Mucosa of stomach (tissue), 1 donor: Measurements from ENCODE around the gene RIOX2.

Experiments used
- H3K27me3 ChIP-seq: one replicate; pipeline ENCODE4 v1.7.0; 2013; ENCODE audit warnings: mild to moderate bottlenecking, low read length; ENCODE audit not compliant: control insufficient read depth, insufficient read depth
- H3K36me3 ChIP-seq: one replicate; pipeline ENCODE4 v1.7.0; 2013; ENCODE audit warnings: low read length; ENCODE audit not compliant: control insufficient read depth, insufficient read depth
- H3K4me1 ChIP-seq: one replicate; pipeline ENCODE4 v1.7.0; 2013; ENCODE audit warnings: mild to moderate bottlenecking, low read length; ENCODE audit not compliant: control insufficient read depth, insufficient read depth
- H3K4me3 ChIP-seq: one replicate; pipeline ENCODE4 v1.7.0; 2013; ENCODE audit warnings: low read length
- H3K9ac ChIP-seq: one replicate; pipeline ENCODE4 v1.7.0; 2013; ENCODE audit warnings: mild to moderate bottlenecking, low read length, moderate library complexity
- H3K9me3 ChIP-seq: one replicate; pipeline ENCODE4 v1.7.0; 2013; ENCODE audit warnings: mild to moderate bottlenecking, low read length, moderate library complexity; ENCODE audit not compliant: control insufficient read depth
- donor health status: Pancreatic carcinoma.

The RIOX2 gene

GRCh38 chr3:97987306-97987705, 15.1 kb upstream of the RIOX2 start:
- Histone ChIP-seq H3K4me1 (peaks cover 7% of the 10 kb centered on the region), H3K36me3 (no peaks in the 10 kb centered on the region), H3K9me3 (no peaks in the 10 kb centered on the region), H3K4me3 (no peak overlapping the region), H3K9ac (no peak overlapping the region), H3K27me3 (no peaks in the 10 kb centered on the region)

GRCh38 chr3:97983933-97984491, 11.8 kb upstream of the RIOX2 start:
- no peak overlapping the region for H3K9ac ChIP-seq
- H3K4me3 ChIP-seq = no peak overlapping the region
- H3K9me3 ChIP-seq = no peaks in the 10 kb centered on the region
- H3K36me3 ChIP-seq = no peaks in the 10 kb centered on the region
- no peaks in the 10 kb centered on the region for H3K27me3 ChIP-seq
- peaks cover 7% of the 10 kb centered on the region for H3K4me1 ChIP-seq

DNA sequence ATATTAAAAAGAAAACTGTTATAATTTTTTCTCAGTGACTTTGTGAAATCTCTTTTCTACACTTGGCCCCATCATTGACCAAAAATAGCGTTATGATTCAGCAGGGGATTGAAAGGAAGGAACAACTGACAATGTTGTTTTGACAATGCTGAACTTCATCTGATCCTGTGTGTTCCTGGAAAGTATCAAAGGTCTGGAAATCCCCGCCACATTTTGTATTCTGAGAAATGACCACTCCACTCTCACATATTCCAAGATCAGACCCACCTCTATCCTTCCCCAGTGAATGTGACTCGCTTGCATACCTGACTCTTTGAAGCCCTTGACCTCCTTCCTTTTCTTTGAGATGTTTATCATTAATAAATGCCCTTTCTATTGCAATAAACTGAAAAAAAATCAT, 9.7 kb upstream of the RIOX2 start:
- Histone ChIP-seq H3K27me3 (no peaks in the 10 kb centered on the region), H3K36me3 (no peaks in the 10 kb centered on the region), H3K9me3 (no peaks in the 10 kb centered on the region), H3K4me3 (no peak overlapping the region), H3K9ac (no peak overlapping the region), H3K4me1 (peaks cover 7% of the 10 kb centered on the region)

GRCh38 chr3:97979610-97980009, 7.4 kb upstream of the RIOX2 start:
- Histone ChIP-seq H3K9ac (no peak overlapping the region), H3K36me3 (no peaks in the 10 kb centered on the region), H3K4me3 (no peak overlapping the region), H3K9me3 (no peaks in the 10 kb centered on the region), H3K27me3 (no peaks in the 10 kb centered on the region), H3K4me1 (peaks cover 7% of the 10 kb centered on the region)

DNA sequence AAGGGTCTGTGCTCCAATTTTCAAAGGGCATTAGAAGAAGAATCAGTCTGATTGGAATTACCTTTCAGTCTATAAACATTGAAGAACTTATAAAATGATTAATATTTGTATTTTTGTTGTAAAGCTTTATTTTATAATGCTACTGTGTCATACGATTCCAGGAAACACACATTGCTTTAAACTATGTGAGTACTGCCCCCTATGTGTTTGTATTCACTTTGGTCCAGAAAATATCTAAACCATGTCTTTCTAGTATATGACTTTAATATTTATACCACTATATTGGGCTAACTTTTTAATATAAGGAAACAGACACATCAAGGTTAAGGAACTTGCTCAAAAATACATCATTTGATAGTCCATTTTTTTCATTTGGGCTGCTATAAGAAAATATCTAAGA, 3.2 kb upstream of the RIOX2 start:
- no peaks in the 10 kb centered on the region for H3K36me3 ChIP-seq
- H3K27me3 ChIP-seq = no peaks in the 10 kb centered on the region
- H3K9ac ChIP-seq = no peak overlapping the region
- no peak overlapping the region for H3K4me3 ChIP-seq
- peaks cover 4% of the 10 kb centered on the region for H3K4me1 ChIP-seq
- no peaks in the 10 kb centered on the region for H3K9me3 ChIP-seq

GRCh38 chr3:97974996-97975395, 2.8 kb upstream of the RIOX2 start:
- Histone ChIP-seq H3K4me1 (peaks cover 4% of the 10 kb centered on the region), H3K36me3 (no peaks in the 10 kb centered on the region), H3K27me3 (no peaks in the 10 kb centered on the region), H3K9ac (no peak overlapping the region), H3K9me3 (no peaks in the 10 kb centered on the region), H3K4me3 (no peak overlapping the region)

- H3K9ac ChIP-seq = peak overlapping the region; percentile 1
- peaks cover 4% of the 10 kb centered on the region for H3K4me1 ChIP-seq
- no peaks in the 10 kb centered on the region for H3K27me3 ChIP-seq
- no peaks in the 10 kb centered on the region for H3K9me3 ChIP-seq
- no peak overlapping the region for H3K4me3 ChIP-seq
- no peaks in the 10 kb centered on the region for H3K36me3 ChIP-seq
These were observed 745 bp upstream of the RIOX2 start for GRCh38 chr3:97972976-97973375.

- Histone ChIP-seq H3K4me3 (no peak overlapping the region), H3K9me3 (no peaks in the 10 kb centered on the region), H3K36me3 (no peaks in the 10 kb centered on the region), H3K9ac (peak overlapping the region; percentile 53), H3K4me1 (peaks cover 4% of the 10 kb centered on the region), H3K27me3 (no peaks in the 10 kb centered on the region)
These were observed 1.1 kb downstream of the RIOX2 start for GRCh38 chr3:97970956-97971620.

GRCh38 chr3:97970156-97970555, 2.1 kb downstream of the RIOX2 start:
- Histone ChIP-seq H3K4me3 (no peak overlapping the region), H3K9ac (no peak overlapping the region), H3K36me3 (no peaks in the 10 kb centered on the region), H3K9me3 (no peaks in the 10 kb centered on the region), H3K4me1 (peaks cover 4% of the 10 kb centered on the region), H3K27me3 (no peaks in the 10 kb centered on the region)

- Histone ChIP-seq H3K4me3 (no peak overlapping the region), H3K9ac (no peak overlapping the region), H3K9me3 (no peaks in the 10 kb centered on the region), H3K27me3 (no peaks in the 10 kb centered on the region), H3K4me1 (peaks cover 4% of the 10 kb centered on the region), H3K36me3 (no peaks in the 10 kb centered on the region)
These were observed 2.7 kb downstream of the RIOX2 start for GRCh38 chr3:97969541-97969940.

DNA sequence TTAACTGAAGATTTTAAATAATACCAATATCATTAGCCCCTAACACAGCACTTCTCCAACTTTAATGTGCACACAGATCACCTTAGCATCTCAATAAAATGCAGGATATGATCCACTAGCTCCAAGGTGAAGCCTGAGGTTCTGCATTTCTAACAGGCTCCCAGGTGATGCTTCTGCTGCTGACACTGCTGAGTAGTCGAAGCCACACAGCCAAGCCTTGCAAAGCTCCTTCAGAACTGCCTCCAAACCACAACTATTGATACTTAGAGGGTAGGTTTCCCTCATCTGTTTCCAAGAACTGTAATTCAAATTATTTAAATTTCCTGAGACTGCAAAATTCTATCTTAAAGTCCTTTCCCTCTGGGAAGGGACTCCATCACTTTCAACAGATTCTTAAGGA, 3.9 kb downstream of the RIOX2 start:
- H3K4me1 ChIP-seq = peaks cover 11% of the 10 kb centered on the region
- H3K9ac ChIP-seq = no peak overlapping the region
- no peaks in the 10 kb centered on the region for H3K36me3 ChIP-seq
- no peaks in the 10 kb centered on the region for H3K27me3 ChIP-seq
- no peaks in the 10 kb centered on the region for H3K9me3 ChIP-seq
- H3K4me3 ChIP-seq = no peak overlapping the region

DNA sequence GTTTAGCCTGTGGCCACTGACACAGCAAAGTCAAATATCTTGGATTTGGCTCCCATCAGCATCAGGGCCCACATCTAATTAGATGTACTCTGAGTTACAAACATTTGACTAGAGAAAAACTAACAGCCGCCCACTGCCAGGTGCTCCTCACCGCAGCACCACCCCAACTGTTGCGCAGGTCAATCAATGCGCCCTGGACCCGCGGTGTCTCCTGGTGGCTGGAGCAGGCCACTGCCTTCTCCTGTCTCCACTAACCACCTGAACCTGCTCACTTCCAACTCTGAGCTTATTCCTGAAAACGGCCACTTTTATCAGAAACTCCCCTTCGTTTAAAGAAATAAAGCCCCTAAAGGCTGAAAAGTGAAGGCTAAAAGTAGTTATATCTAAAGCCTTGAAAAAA, 4.3 kb downstream of the RIOX2 start:
- Histone ChIP-seq H3K4me1 (peaks cover 10% of the 10 kb centered on the region), H3K4me3 (no peak overlapping the region), H3K27me3 (no peaks in the 10 kb centered on the region), H3K36me3 (no peaks in the 10 kb centered on the region), H3K9me3 (no peaks in the 10 kb centered on the region), H3K9ac (no peak overlapping the region)
